Prostate gland (tissue), 2 donors: ENCODE results near the gene HARS1. TPM values are rescaled to one million over a fixed set of nuclear protein-coding genes. Genes with fewer than 3 reads are reported as not detected.

Source experiments
- DNase-seq: peaks from one replicate; pipeline ENCODE4 v3.0.0-alpha.2; 2019; ENCODE audit warnings: low spot score
- H3K27ac ChIP-seq, 2 donors: fragments of 200-600 bp; sonication (generic); 2 replicates each; pipeline ENCODE4 v1.5.1; 2017 to 2019
- H3K27me3 ChIP-seq: fragments of 200-600 bp; sonication (generic); replicated peaks from 2 replicates; pipeline ENCODE4 v1.5.1; 2019; ENCODE audit not compliant: insufficient read depth
- H3K36me3 ChIP-seq, 2 donors: fragments of 200-600 bp; sonication (generic); 1 replicate in 1 of 2; 2 replicates in 1 of 2; pipeline versions ENCODE4 v1.5.1 to v1.8.1; 2017 to 2019
- H3K4me1 ChIP-seq: fragments of 200-600 bp; sonication (generic); replicated peaks from 2 replicates; pipeline ENCODE4 v1.5.1; 2019
- H3K4me3 ChIP-seq, 2 donors: fragments of 200-600 bp; sonication (generic); 2 replicates each; pipeline ENCODE4 v1.5.1; 2017 to 2019
- H3K9me3 ChIP-seq: fragments of 200-600 bp; sonication (generic); 2 replicates; pipeline ENCODE4 v1.5.1; 2017
- CTCF ChIP-seq, 4 experiments: fragments of 200-600 bp in 2 of 4; fragments of 450-650 bp in 2 of 4; sonication (generic) in 2 of 4; IDR thresholded peaks; 1 replicate in 3 of 4; 2 replicates in 1 of 4; pipeline ENCODE4 v1.5.1; 2016 to 2019; ENCODE audit warnings: antibody characterized with exemption in 4 of 4, mild to moderate bottlenecking in 2 of 4, moderate library complexity in 2 of 4
- POLR2A ChIP-seq: fragments of 450-650 bp; IDR thresholded peaks from one replicate; pipeline ENCODE4 v1.6.1; 2016; ENCODE audit warnings: antibody characterized with exemption, mild to moderate bottlenecking
- POLR2AphosphoS5 ChIP-seq: sonication (generic); formaldehyde crosslinking; IDR thresholded peaks from one replicate; pipeline ENCODE4 v1.6.1; 2017; ENCODE audit warnings: antibody characterized with exemption
- WGBS: methylation state at CpG from one replicate; pipeline ENCODE4 v1.1.5; 2018; 5-methylcytosine and 5-hydroxymethylcytosine counted together
- intact Hi-C: fragments of 100-400 bp; cut with DNase I; formaldehyde crosslinking; loops from one replicate; pipeline ENCODE4 v1.14.2; 2022
- total RNA-seq, 2 donors: library from RNA; depleted of rRNA; stranded (reverse); fragments of >200 nt; gene quantifications; one replicate each; pipeline ENCODE4 v1.1.0, GENCODE V29; 2016

Gene HARS1
- total RNA-seq, 2 donors from 2014 or later = 37.3 to 54.3 TPM

GRCh38 chr5:140632366-140633020 is 58.7 kb downstream of the HARS1 start:
- no peak for TF ChIP-seq CTCF (IDR thresholded peaks at IDR 0.05)
- no peak for TF ChIP-seq POLR2AphosphoS5
- TF ChIP-seq POLR2A = no peak
- intact Hi-C loops = loop anchor here (10.0 kb wide), 1 partner anchor 258 kb away; no protein-coding TSS in a partner anchor

DNA sequence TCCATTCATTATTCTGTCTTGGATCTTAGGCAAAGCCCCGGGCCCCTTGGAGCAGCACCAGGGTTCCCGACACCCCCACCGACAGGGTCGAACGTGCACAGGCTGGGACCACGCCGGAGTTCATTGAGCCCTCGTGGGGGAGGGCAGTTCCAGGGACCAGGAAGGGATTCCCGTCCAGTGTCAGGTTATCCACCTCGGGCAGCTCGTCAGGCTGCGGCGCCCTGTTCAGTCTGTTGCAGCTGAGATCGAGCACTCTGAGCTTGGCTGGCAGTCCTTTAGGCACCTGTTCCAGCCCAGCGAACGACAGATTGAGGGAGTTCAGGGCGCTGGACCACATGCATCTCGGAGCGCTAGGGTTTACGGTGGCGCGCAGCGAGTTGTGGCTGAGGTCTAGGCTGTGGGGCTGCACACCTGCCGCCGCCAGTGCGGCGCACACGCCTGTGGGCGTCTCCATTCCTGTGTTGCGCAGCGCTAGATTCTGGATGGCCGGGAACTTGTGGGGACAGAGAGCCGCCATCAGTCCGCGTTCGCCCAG is 59.3 kb downstream of the HARS1 start:
- Histone ChIP-seq H3K27me3 (no peaks in the 10 kb centered on the region), H3K27ac (peak overlapping the region; percentile 55 to 61), H3K4me1 (no peaks in the 10 kb centered on the region), H3K9me3 (no peaks in the 10 kb centered on the region), H3K36me3 (no peaks in the 10 kb centered on the region), H3K4me3 (peak overlapping the region; percentile 38 to 43)
- TF ChIP-seq POLR2A (no peak), POLR2AphosphoS5 (no peak), CTCF (IDR thresholded peaks at IDR 0.05) (no peak)
- DNase-seq = no peak
- intact Hi-C loops = loop anchor here (10.0 kb wide), 1 partner anchor 257 kb away; no protein-coding TSS in a partner anchor
- 7% methylated on average over 33 of the region's 36 CpGs for WGBS

More at GRCh38 chr5:140632366-140633020, 58.7 kb downstream of the HARS1 start:
- no peaks in the 10 kb centered on the region for H3K36me3 ChIP-seq
- no peaks in the 10 kb centered on the region for H3K4me1 ChIP-seq
- peak; percentile 48 for DNase-seq
- H3K9me3 ChIP-seq = no peaks in the 10 kb centered on the region
- peak overlapping the region; percentile 38 to 43 for H3K4me3 ChIP-seq
- WGBS = under 1% methylated on average over 46 of the region's 51 CpGs
- no peaks in the 10 kb centered on the region for H3K27me3 ChIP-seq
- peak overlapping the region; percentile 55 to 61 for H3K27ac ChIP-seq

GRCh38 chr5:140631036-140631417 is 60.1 kb downstream of the HARS1 start:
- H3K36me3 ChIP-seq = no peaks in the 10 kb centered on the region
- no peak for TF ChIP-seq CTCF (IDR thresholded peaks at IDR 0.05)
- TF ChIP-seq POLR2A = no peak
- intact Hi-C loops = loop anchor here (10.0 kb wide), 1 partner anchor 256 kb away; no protein-coding TSS in a partner anchor
- no peaks in the 10 kb centered on the region for H3K27me3 ChIP-seq
- WGBS = 95% methylated on average over 4 of the region's 4 CpGs
- no peaks in the 10 kb centered on the region for H3K9me3 ChIP-seq
- H3K4me1 ChIP-seq = no peaks in the 10 kb centered on the region
- no peak overlapping the region for H3K4me3 ChIP-seq
- H3K27ac ChIP-seq = no peak overlapping the region
- DNase-seq = no peak

DNA sequence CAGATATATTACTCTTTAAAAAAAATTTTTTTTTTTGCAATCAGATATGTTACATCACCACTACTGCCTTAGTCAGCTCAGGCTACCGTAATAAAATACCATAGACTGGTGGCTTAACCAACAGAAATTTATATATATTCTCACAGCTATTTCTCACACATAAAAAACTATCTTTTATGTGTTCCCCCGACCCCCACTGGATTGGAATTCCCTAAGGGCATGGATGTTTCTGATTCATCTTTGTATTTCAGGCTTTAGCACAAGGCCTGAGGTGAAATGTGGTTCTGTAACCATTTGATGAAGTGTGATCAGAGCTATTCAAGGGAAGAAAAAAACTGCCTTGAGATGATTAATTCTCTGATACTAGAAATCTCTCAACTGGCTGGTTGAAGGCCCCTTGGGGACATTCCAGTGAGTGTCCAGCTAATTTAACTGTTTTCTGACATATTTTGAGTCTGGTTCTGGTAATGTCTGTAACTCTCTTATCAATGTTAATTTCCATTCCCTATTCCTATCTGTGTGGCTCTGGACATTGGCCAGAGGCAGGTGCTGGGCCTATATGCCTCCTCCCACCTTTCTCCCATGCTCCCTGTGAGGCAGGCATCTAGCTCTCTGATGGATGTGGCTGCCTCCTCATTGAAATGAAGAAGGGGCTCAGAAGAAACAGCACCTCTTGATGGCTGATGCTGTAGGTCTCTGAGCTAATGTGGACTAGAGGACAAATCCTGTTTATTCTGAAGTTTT is 60.7 kb downstream of the HARS1 start:
- no peak for DNase-seq
- Histone ChIP-seq H3K9me3 (no peaks in the 10 kb centered on the region), H3K27ac (no peak overlapping the region), H3K27me3 (no peaks in the 10 kb centered on the region), H3K4me1 (no peaks in the 10 kb centered on the region), H3K4me3 (no peak overlapping the region), H3K36me3 (no peaks in the 10 kb centered on the region)
- no peak for TF ChIP-seq CTCF (IDR thresholded peaks at IDR 0.05)
- TF ChIP-seq POLR2A = no peak
- no peak for TF ChIP-seq POLR2AphosphoS5
- WGBS = 64% methylated on average over 2 of the region's 2 CpGs
- intact Hi-C loops = loop anchor here (10.0 kb wide), 1 partner anchor 256 kb away; no protein-coding TSS in a partner anchor
